K562 (cell line): ENCODE results near the gene STIM1. TPM values are rescaled to one million over a fixed set of nuclear protein-coding genes. Genes with fewer than 3 reads are reported as not detected.

Experiments
- BHLHE40 ChIP-seq: IDR thresholded peaks from 2 replicates; pipeline ENCODE4 v1.6.1; 2011; ENCODE audit warnings: low read length, improper control_type of control experiment
- CXXC5 ChIP-seq: fragments of 250-450 bp; sonication (Bioruptor Pico); IDR thresholded peaks from 2 replicates; pipeline ENCODE4 v1.8.0; 2022; ENCODE audit warnings: inconsistent platforms, mild to moderate bottlenecking, moderate library complexity
- GATAD2B ChIP-seq: fragments of 450-650 bp; IDR thresholded peaks from 2 replicates; pipeline ENCODE4 v1.6.1; 2017; ENCODE audit warnings: mild to moderate bottlenecking, borderline replicate concordance
- HNRNPLL ChIP-seq: fragments of 200-400 bp; formaldehyde crosslinking; IDR thresholded peaks from 2 replicates; pipeline ENCODE4 v1.6.1; 2017; ENCODE audit warnings: low read length, low read depth, mild to moderate bottlenecking; ENCODE audit not compliant: poor library complexity, severe bottlenecking
- NEUROD1 ChIP-seq: fragments of 150-350 bp; IDR thresholded peaks from 2 replicates; pipeline ENCODE4 v1.6.1; 2014; ENCODE audit warnings: borderline replicate concordance, low read length, low read depth; ENCODE audit not compliant: partially characterized antibody
- NR2F6 ChIP-seq: fragments of 450-650 bp; formaldehyde crosslinking; IDR thresholded peaks from 2 replicates; pipeline ENCODE4 v1.4.0; 2020; ENCODE audit warnings: mild to moderate bottlenecking
- PHB ChIP-seq: fragments of 250-450 bp; sonication (Bioruptor Pico); IDR thresholded peaks from 2 replicates; pipeline ENCODE4 v1.5.0; 2021
- RAD21 ChIP-seq, 2 experiments: fragments of 250-450 bp in 1 of 2; fragments of 450-650 bp in 1 of 2; sonication (Bioruptor Pico) in 1 of 2; formaldehyde crosslinking in 1 of 2; IDR thresholded peaks in 1 of 2; conservative IDR thresholded peaks in 1 of 2; 2 replicates each; pipeline versions ENCODE4 v1.4.0 to v1.8.0; 2020 to 2022; ENCODE audit warnings: mild to moderate bottlenecking in 2 of 2, moderate library complexity in 1 of 2
- RBFOX2 ChIP-seq: fragments of 200-400 bp; formaldehyde crosslinking; IDR thresholded peaks from 2 replicates; pipeline ENCODE4 v1.6.1; 2017; ENCODE audit warnings: low read depth, mild to moderate bottlenecking, low read length, moderate library complexity
- TSC22D4 ChIP-seq: fragments of 450-650 bp; IDR thresholded peaks from 2 replicates; pipeline ENCODE4 v1.6.1; 2016; ENCODE audit warnings: missing genetic modification characterization, missing biosample characterization, control low read depth
- XRCC5 ChIP-seq: fragments of 200-400 bp; formaldehyde crosslinking; IDR thresholded peaks from 2 replicates; pipeline ENCODE4 v1.6.1; 2017; ENCODE audit warnings: low read depth, mild to moderate bottlenecking, low read length
- YY1 ChIP-seq, 3 experiments: IDR thresholded peaks; 2 replicates each; pipeline ENCODE4 v1.6.1; 2011; ENCODE audit warnings: low read length in 2 of 3, mild to moderate bottlenecking in 2 of 3, moderate library complexity in 2 of 3, borderline replicate concordance in 1 of 3, control low read depth in 1 of 3, low read depth in 1 of 3; ENCODE audit not compliant: insufficient read depth in 3 of 3, insufficient replicate concordance in 2 of 3, control insufficient read depth in 1 of 3, insufficient read length in 1 of 3; ENCODE audit errors: extremely low read depth in 1 of 3
- ZEB2 ChIP-seq: fragments of 450-650 bp; IDR thresholded peaks from 2 replicates; pipeline ENCODE4 v1.6.1; 2016
- ZFP1 ChIP-seq: fragments of 450-650 bp; formaldehyde crosslinking; IDR thresholded peaks from 2 replicates; pipeline ENCODE4 v1.4.0; 2020; ENCODE audit warnings: mild to moderate bottlenecking, mixed read lengths
- ZKSCAN1 ChIP-seq: fragments of 150-350 bp; IDR thresholded peaks from 2 replicates; pipeline ENCODE4 v1.6.1; 2016; ENCODE audit warnings: low read depth, low read length
- ZNF197 ChIP-seq: fragments of 200-800 bp; sonication (Bioruptor generic); IDR thresholded peaks from 2 replicates; pipeline ENCODE4 v1.6.1; 2016; ENCODE audit warnings: low read depth, missing genetic modification characterization, missing compliant biosample characterization
- ZNF431 ChIP-seq: sonication (generic); formaldehyde crosslinking; IDR thresholded peaks from 2 replicates; pipeline ENCODE4 v1.8.0; 2022; ENCODE audit warnings: mild to moderate bottlenecking, missing genetic modification reagents
- polyA plus RNA-seq, 8 experiments: library from polyadenylated mRNA; depleted of rRNA in 4 of 8; stranded (reverse) in 5 of 8; unstranded in 3 of 8; fragments of >200 nt; fragmentation: Nextera tagmentation in 2 of 8; fragmentation: Illumina TruSeq in 1 of 8; extraction: Ambion mirVana in 2 of 8; extraction: Trizol in 1 of 8; gene quantifications; 2 replicates each; pipeline versions ENCODE4 v1.2.1 to v1.2.3, GENCODE V29; 2011 to 2014; ENCODE audit warnings: inconsistent platforms in 1 of 8, missing spikeins in 1 of 8
- total RNA-seq, 7 experiments: library from RNA; depleted of rRNA in 6 of 7; stranded (reverse); fragments of >200 nt in 6 of 7; fragmentation: Illumina TruSeq in 2 of 7; extraction: Trizol in 2 of 7; gene quantifications; 2 replicates each; pipeline versions ENCODE4 v1.2.1 to v1.2.3, GENCODE V29; 2011 to 2021; ENCODE audit warnings: low replicate concordance in 1 of 7
- TF ChIP-seq, protein P1 (sequence below), 3 experiments: IDR thresholded peaks in 2 of 3; conservative IDR thresholded peaks in 1 of 3; 2 replicates each; pipeline ENCODE4 v1.5.1; 2011 to 2012; ENCODE audit warnings: low read length in 3 of 3, mild to moderate bottlenecking in 3 of 3, control low read depth in 2 of 3, improper control_type of control experiment in 1 of 3, inconsistent platforms in 1 of 3, low read depth in 1 of 3, mixed read lengths in 1 of 3, moderate library complexity in 1 of 3; ENCODE audit not compliant: insufficient read depth in 2 of 3
- TF ChIP-seq, protein P2 (sequence below): fragments of 450-650 bp; IDR thresholded peaks from 2 replicates; pipeline ENCODE4 v1.6.1; 2016; ENCODE audit warnings: borderline replicate concordance
- TF ChIP-seq, protein P3 (sequence below): sonication (generic); formaldehyde crosslinking; IDR thresholded peaks from 2 replicates; pipeline ENCODE4 v1.8.0; 2022; ENCODE audit warnings: mild to moderate bottlenecking, missing genetic modification reagents, borderline replicate concordance

Gene STIM1
- total and polyA plus RNA-seq, 9 of the 15 experiments (the other 6 are each of a cell fraction or from before 2014, with no cell fraction given), result 7.7 to 50.5 (median 22.5) TPM

DNA sequence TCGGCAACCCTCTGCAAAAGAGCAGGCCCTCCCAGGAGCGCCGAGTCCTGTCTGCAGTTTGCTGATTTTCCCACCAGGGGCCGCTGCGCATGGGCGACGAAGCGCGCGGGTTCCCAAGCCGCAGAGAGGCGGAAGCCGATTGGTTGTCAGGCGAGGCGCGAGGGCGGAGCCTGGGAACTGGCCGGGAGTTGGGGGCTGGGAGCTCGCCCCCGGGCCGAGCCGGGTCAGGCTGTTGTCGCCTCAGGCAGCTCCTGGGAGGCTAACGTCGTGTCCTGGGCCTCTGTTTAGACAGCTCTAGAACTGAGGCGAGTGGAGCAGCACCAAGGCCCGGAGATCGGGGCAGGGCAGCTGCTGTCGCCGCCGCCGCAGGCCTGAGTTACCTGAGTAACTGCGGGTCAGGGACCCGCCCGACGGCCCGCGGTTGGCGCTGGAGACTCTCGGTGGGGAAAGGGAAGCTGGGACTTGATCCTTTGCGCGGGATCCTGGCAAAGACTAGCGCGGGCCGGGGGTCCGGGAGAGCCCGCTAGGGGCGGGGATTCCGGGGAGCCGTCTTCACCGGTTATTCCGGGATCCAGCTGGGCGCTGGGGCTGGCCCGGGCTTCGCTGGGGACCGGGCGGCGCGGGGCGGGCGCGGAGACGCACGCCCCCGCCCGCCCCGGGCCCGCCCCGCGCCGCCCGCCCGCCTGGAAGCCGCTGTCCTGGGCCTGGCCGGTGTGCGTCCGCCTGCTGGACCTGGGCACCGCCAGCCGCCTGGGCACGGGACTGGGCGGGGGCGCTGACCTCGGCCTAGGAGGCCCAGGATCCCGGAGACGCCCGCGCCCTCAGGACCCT lies at the start of gene STIM1 (continued):
- TF ChIP-seq ZNF197 (CRISPR knock-in tag) (no peak), ZFP1 (CRISPR knock-in tag) (no peak), BHLHE40 (0 out of 2 replicates have a peak, but pooled peaks have one; percentile 17), XRCC5 (peak; percentile 65; the same call in 1 of the 2 replicates), ZKSCAN1 (0 out of 2 replicates have a peak, but pooled peaks have one; percentile 19), NR2F6 (CRISPR knock-in tag) (no peak), GATAD2B (peak; percentile 38; the same call in 1 of the 2 replicates), RBFOX2 (peak; percentile 78), TSC22D4 (no peak), ZNF431 (CRISPR knock-in tag) (0 out of 2 replicates have a peak, but pooled peaks have one; percentile 17), YY1 (IDR thresholded peaks at IDR 0.05; ENCODE audit: borderline replicate concordance in 1 of 3, control insufficient read depth in 1 of 3, extremely low read depth in 1 of 3, insufficient read depth in 3 of 3, insufficient read length in 1 of 3, insufficient replicate concordance in 2 of 3, low read depth in 1 of 3, low read length in 2 of 3) (peak; percentile 4 to 72 (median 56)), RAD21 (CRISPR knock-in tag; conservative IDR thresholded peaks at IDR 0.05 in 1 of 2, IDR thresholded peaks at IDR 0.05 in 1 of 2) (peak; percentile 91 to 94), NEUROD1 (peak; percentile 78), HNRNPLL (peak; percentile 67), PHB (CRISPR knock-in tag) (no peak), CXXC5 (peak; percentile 75), ZEB2 (0 out of 2 replicates have a peak, but pooled peaks have one; percentile 36)
- TF ChIP-seq, protein P1, sequence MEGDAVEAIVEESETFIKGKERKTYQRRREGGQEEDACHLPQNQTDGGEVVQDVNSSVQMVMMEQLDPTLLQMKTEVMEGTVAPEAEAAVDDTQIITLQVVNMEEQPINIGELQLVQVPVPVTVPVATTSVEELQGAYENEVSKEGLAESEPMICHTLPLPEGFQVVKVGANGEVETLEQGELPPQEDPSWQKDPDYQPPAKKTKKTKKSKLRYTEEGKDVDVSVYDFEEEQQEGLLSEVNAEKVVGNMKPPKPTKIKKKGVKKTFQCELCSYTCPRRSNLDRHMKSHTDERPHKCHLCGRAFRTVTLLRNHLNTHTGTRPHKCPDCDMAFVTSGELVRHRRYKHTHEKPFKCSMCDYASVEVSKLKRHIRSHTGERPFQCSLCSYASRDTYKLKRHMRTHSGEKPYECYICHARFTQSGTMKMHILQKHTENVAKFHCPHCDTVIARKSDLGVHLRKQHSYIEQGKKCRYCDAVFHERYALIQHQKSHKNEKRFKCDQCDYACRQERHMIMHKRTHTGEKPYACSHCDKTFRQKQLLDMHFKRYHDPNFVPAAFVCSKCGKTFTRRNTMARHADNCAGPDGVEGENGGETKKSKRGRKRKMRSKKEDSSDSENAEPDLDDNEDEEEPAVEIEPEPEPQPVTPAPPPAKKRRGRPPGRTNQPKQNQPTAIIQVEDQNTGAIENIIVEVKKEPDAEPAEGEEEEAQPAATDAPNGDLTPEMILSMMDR (IDR thresholded peaks at IDR 0.05 in 2 of 3, conservative IDR thresholded peaks at IDR 0.05 in 1 of 3; ENCODE audit: insufficient read depth in 2 of 3, low read depth in 1 of 3, low read length in 3 of 3), result peak; percentile 95 to 96 (median 95)
- TF ChIP-seq, protein P2, sequence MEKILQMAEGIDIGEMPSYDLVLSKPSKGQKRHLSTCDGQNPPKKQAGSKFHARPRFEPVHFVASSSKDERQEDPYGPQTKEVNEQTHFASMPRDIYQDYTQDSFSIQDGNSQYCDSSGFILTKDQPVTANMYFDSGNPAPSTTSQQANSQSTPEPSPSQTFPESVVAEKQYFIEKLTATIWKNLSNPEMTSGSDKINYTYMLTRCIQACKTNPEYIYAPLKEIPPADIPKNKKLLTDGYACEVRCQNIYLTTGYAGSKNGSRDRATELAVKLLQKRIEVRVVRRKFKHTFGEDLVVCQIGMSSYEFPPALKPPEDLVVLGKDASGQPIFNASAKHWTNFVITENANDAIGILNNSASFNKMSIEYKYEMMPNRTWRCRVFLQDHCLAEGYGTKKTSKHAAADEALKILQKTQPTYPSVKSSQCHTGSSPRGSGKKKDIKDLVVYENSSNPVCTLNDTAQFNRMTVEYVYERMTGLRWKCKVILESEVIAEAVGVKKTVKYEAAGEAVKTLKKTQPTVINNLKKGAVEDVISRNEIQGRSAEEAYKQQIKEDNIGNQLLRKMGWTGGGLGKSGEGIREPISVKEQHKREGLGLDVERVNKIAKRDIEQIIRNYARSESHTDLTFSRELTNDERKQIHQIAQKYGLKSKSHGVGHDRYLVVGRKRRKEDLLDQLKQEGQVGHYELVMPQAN, result 0 out of 2 replicates have a peak, but pooled peaks have one; percentile 78
- TF ChIP-seq, protein P3, sequence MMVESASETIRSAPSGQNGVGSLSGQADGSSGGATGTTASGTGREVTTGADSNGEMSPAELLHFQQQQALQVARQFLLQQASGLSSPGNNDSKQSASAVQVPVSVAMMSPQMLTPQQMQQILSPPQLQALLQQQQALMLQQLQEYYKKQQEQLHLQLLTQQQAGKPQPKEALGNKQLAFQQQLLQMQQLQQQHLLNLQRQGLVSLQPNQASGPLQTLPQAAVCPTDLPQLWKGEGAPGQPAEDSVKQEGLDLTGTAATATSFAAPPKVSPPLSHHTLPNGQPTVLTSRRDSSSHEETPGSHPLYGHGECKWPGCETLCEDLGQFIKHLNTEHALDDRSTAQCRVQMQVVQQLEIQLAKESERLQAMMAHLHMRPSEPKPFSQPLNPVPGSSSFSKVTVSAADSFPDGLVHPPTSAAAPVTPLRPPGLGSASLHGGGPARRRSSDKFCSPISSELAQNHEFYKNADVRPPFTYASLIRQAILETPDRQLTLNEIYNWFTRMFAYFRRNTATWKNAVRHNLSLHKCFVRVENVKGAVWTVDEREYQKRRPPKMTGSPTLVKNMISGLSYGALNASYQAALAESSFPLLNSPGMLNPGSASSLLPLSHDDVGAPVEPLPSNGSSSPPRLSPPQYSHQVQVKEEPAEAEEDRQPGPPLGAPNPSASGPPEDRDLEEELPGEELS (CRISPR knock-in tag), result 0 out of 2 replicates have a peak, but pooled peaks have one; percentile 60
